Measurements from ENCODE around the gene KCNQ5. TPM values are rescaled to one million over a fixed set of nuclear protein-coding genes. Genes with fewer than 3 reads are reported as not detected.

Gene KCNQ5
- total RNA-seq, 1 donor from 2014 or later = 3.9 TPM

DNA sequence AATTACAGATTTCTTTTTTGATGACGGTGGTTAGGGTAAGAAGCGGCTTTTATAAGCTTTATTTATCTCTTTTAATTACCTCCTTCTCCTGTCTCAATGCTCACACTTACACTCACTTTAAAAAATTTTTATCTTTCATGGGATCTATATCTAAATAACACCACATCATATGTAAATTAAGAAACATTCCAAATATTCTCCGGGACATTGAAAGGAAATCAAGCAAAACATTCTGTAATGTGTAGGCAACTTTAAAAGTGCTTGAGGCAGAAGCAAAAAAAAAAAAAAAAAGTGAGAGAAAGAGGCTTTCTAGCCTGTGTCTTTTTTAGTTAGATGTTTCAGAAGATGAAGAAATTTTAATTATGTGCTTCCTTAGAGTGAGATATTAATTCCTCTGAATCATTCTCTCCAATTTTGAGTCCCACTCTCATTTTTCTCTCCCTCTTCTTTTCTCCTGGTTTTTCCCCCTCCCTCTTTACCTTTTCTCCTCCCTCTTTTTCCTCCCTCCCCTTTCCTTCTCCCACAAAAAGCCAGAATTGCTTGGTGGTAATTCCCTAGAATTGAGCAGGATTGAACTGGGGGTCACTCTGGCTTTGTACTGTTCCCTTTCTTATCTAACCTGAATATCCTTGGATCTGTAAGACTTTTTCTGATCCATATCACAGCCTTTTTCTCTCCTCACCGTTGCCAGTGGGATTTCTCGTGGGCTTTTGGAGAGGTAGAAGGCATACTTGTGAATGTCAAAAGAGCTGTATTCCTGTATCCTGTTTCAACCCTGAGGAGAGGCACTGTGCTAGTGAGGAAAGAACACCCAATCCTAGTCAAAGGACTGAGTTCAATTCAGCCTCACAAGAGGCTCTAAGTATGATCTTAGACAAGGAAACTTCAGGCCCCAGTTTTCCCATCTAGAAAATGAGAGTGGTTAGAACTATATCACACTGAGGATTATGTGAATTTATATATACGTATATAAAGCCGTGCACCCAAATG, 30.4 kb downstream of the KCNQ5 start:
- Histone ChIP-seq H3K9me3 (no peaks in the 10 kb centered on the region), H3K4me3 (no peak overlapping the region), H3K4me1 (no peaks in the 10 kb centered on the region), H3K36me3 (no peaks in the 10 kb centered on the region), H3K27ac (no peak overlapping the region), H3K27me3 (no peaks in the 10 kb centered on the region)
- intact Hi-C loops (cut with DNase I) = no loop called here
- no peak for DNase-seq (ENCODE audit: extremely low spot score in 2 of 2)
- no peak for TF ChIP-seq POLR2AphosphoS5 (IDR thresholded peaks at IDR 0.05; ENCODE audit: insufficient read depth in 1 of 2, low read depth in 1 of 2)
- TF ChIP-seq, protein P1, sequence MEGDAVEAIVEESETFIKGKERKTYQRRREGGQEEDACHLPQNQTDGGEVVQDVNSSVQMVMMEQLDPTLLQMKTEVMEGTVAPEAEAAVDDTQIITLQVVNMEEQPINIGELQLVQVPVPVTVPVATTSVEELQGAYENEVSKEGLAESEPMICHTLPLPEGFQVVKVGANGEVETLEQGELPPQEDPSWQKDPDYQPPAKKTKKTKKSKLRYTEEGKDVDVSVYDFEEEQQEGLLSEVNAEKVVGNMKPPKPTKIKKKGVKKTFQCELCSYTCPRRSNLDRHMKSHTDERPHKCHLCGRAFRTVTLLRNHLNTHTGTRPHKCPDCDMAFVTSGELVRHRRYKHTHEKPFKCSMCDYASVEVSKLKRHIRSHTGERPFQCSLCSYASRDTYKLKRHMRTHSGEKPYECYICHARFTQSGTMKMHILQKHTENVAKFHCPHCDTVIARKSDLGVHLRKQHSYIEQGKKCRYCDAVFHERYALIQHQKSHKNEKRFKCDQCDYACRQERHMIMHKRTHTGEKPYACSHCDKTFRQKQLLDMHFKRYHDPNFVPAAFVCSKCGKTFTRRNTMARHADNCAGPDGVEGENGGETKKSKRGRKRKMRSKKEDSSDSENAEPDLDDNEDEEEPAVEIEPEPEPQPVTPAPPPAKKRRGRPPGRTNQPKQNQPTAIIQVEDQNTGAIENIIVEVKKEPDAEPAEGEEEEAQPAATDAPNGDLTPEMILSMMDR (IDR thresholded peaks at IDR 0.05) = no peak
- no peak for TF ChIP-seq POLR2A (IDR thresholded peaks at IDR 0.05)

DNA sequence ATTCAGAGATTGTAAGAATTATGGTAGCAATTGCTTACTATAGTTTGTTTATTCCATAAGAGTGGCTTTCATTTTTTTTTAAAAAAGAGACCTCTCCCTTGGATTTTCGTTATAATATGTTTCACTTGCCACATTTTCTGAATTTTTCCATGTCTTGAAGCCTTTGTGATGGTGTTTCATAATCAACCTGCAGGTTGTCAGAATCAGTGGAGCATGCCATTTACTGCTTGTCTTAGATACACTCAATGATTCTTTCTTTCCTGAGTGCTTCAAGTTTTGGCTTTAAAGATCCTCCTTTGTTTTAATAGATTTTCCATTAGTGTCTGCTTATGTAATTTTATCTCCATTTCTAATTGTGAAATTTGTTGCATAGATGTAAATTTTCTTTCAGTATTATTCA, 31.2 kb downstream of the KCNQ5 start:
- no peaks in the 10 kb centered on the region for H3K9me3 ChIP-seq
- H3K36me3 ChIP-seq = no peaks in the 10 kb centered on the region
- no peak overlapping the region for H3K4me3 ChIP-seq
- no peaks in the 10 kb centered on the region for H3K4me1 ChIP-seq
- intact Hi-C loops (cut with DNase I) = no loop called here
- no peaks in the 10 kb centered on the region for H3K27me3 ChIP-seq
- H3K27ac ChIP-seq = no peak overlapping the region
- TF ChIP-seq POLR2A (IDR thresholded peaks at IDR 0.05) (no peak), POLR2AphosphoS5 (IDR thresholded peaks at IDR 0.05; ENCODE audit: insufficient read depth in 1 of 2, low read depth in 1 of 2) (no peak)
- TF ChIP-seq, protein P1 (IDR thresholded peaks at IDR 0.05) = no peak
- no peak for DNase-seq (ENCODE audit: extremely low spot score in 2 of 2)

DNA sequence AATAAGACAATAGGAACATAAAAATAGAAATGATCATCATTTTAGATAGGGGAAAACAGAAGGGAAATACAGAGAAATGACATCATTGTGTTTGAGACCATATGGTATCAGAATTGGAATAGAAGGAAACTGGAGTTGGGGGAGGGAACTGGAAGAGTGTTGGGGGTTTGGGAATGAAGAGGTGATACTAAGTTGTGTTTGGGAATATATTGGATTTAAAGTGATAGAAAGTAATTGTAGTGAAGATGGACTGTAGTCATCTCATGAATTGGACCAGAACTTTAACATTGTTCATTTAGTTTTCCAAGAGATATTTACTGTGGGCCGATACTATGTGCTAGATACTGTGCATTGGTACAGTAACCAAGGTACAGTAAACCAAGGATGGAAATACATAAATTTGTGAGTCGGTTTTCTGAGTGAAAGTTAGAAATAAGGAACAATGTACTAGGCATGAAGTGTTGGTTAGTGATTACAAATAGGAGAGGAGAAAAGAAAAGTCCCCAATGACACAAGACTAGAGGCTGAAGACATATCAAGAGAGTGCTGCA, 32.3 kb downstream of the KCNQ5 start:
- intact Hi-C loops (cut with DNase I) = no loop called here
- no peak for DNase-seq (ENCODE audit: extremely low spot score in 2 of 2)
- TF ChIP-seq, protein P1 (IDR thresholded peaks at IDR 0.05) = no peak
- TF ChIP-seq POLR2AphosphoS5 (IDR thresholded peaks at IDR 0.05; ENCODE audit: insufficient read depth in 1 of 2, low read depth in 1 of 2) (no peak), POLR2A (IDR thresholded peaks at IDR 0.05) (no peak)
- Histone ChIP-seq H3K4me3 (no peak overlapping the region), H3K9me3 (no peaks in the 10 kb centered on the region), H3K36me3 (no peaks in the 10 kb centered on the region), H3K27me3 (no peaks in the 10 kb centered on the region), H3K27ac (no peak overlapping the region), H3K4me1 (no peaks in the 10 kb centered on the region)

DNA sequence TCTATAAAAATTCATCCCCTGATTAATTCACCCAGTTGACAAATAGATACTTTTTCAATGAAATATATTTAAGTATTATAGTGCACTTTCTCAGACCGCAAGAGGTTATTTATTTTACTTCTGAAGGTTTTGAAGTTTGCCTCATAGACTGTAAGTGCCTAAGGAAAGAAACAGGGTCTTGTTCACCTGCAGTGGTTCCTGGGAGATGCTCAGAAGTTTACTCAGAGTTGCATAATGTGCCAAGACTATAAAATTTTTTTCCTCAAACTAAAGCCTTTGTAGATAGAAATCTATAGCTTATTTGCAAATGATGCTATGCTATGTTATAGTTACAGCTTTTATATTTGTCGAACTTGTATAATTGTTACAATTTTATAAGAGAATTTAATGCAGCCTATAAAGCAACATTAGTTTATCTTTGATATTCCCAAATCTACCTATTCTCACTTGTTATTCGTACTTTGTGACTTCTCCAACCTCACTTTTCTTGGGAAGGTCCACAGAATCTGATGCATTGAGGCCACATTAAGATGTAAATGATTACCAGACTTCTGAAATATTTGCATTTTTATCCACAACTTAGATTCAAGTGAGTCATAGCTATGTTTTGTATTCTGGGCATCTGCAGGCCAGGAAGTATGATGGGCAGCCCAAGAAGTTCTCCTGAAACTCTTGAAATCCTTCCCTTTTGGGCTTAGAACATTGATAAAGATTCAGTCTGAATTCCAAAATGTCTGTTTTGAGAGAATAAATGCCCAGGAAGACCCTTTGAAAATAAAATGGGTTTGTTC, 35.7 kb downstream of the KCNQ5 start:
- no peak for DNase-seq (ENCODE audit: extremely low spot score in 2 of 2)
- Histone ChIP-seq H3K36me3 (no peaks in the 10 kb centered on the region), H3K9me3 (no peaks in the 10 kb centered on the region), H3K4me3 (no peak overlapping the region), H3K27ac (no peak overlapping the region), H3K4me1 (no peaks in the 10 kb centered on the region), H3K27me3 (no peaks in the 10 kb centered on the region)
- TF ChIP-seq POLR2AphosphoS5 (IDR thresholded peaks at IDR 0.05; ENCODE audit: insufficient read depth in 1 of 2, low read depth in 1 of 2) (no peak), POLR2A (IDR thresholded peaks at IDR 0.05) (no peak)
- TF ChIP-seq, protein P1 (IDR thresholded peaks at IDR 0.05) = no peak
- intact Hi-C loops (cut with DNase I) = no loop called here

All from vagina (tissue), 2 donors.